Esophagus muscularis mucosa (tissue), 4 donors: ENCODE data around the gene GORASP2. TPM values are rescaled to one million over a fixed set of nuclear protein-coding genes. Genes with fewer than 3 reads are reported as not detected.

Source experiments
- DNase-seq: peaks from one replicate; pipeline ENCODE4 v3.0.0-alpha.2; 2017; ENCODE audit errors: extremely low spot score
- H3K27ac ChIP-seq, 4 donors: fragments of 200-600 bp; sonication (generic); replicated peaks in 1 of 4; 1 replicate in 3 of 4; 2 replicates in 1 of 4; pipeline ENCODE4 v1.5.1; 2016 to 2019; ENCODE audit warnings: mild to moderate bottlenecking in 1 of 4
- H3K27me3 ChIP-seq, 4 donors: fragments of 200-600 bp; sonication (generic); one replicate each; pipeline versions ENCODE4 v1.5.1 to v1.6.0; 2016 to 2019
- H3K36me3 ChIP-seq, 4 donors: fragments of 200-600 bp; sonication (generic); one replicate each; pipeline ENCODE4 v1.5.1; 2016 to 2019
- H3K4me1 ChIP-seq, 4 donors: fragments of 200-600 bp; sonication (generic); one replicate each; pipeline ENCODE4 v1.5.1; 2016 to 2019
- H3K4me3 ChIP-seq, 4 donors: fragments of 200-600 bp; sonication (generic); 1 replicate in 2 of 4; 2 replicates in 2 of 4; pipeline ENCODE4 v1.5.1; 2016 to 2019; ENCODE audit warnings: mild to moderate bottlenecking in 4 of 4, moderate library complexity in 1 of 4
- H3K9me3 ChIP-seq, 4 donors: fragments of 200-600 bp; sonication (generic); 1 replicate in 3 of 4; 2 replicates in 1 of 4; pipeline ENCODE4 v1.5.1; 2016 to 2019
- CTCF ChIP-seq, 3 experiments: fragments of 200-600 bp in 2 of 3; fragments of 450-650 bp in 1 of 3; sonication (generic) in 2 of 3; IDR thresholded peaks; one replicate each; pipeline ENCODE4 v1.5.1; 2017 to 2019; ENCODE audit warnings: antibody characterized with exemption in 3 of 3, mild to moderate bottlenecking in 2 of 3, moderate library complexity in 1 of 3
- EP300 ChIP-seq: sonication (generic); formaldehyde crosslinking; IDR thresholded peaks from one replicate; pipeline ENCODE4 v1.6.1; 2017; ENCODE audit warnings: antibody characterized with exemption
- POLR2A ChIP-seq: fragments of 450-650 bp; IDR thresholded peaks from one replicate; pipeline ENCODE4 v1.6.1; 2017; ENCODE audit warnings: antibody characterized with exemption, moderate library complexity, mild to moderate bottlenecking, low read depth
- POLR2AphosphoS5 ChIP-seq, 2 donors: sonication (generic); formaldehyde crosslinking; IDR thresholded peaks; one replicate each; pipeline ENCODE4 v1.6.1; 2017; ENCODE audit warnings: antibody characterized with exemption in 2 of 2
- whole genome bisulfite sequencing: methylation state at CpG from one replicate; pipeline ENCODE4 v1.1.5; 2018; 5-methylcytosine and 5-hydroxymethylcytosine counted together
- intact Hi-C: fragments of 100-400 bp; cut with DNase I; formaldehyde crosslinking; loops from one replicate; pipeline ENCODE4 v1.15.1; 2023
- total RNA-seq, 4 donors: library from RNA; depleted of rRNA; stranded (reverse); fragments of >200 nt; gene quantifications; one replicate each; pipeline versions ENCODE4 v1.1.0 to v1.2.1, GENCODE V29; 2016

The GORASP2 gene
- total RNA-seq, 4 donors from 2014 or later: 32.6 to 54.0 (median 42.1) TPM

- peaks cover 11 to 36% (median 21%) of the 10 kb centered on the region in 4 donors for H3K4me1 ChIP-seq
- no peak overlapping the region for H3K27ac ChIP-seq
- H3K36me3 ChIP-seq: peaks cover 0 to under 1% (median 0%) of the 10 kb centered on the region in 4 donors
- WGBS: 96% methylated on average over 4 of the region's 4 CpGs
- no peak overlapping the region for H3K4me3 ChIP-seq
- TF ChIP-seq CTCF (IDR thresholded peaks at IDR 0.05) (no peak), POLR2AphosphoS5 (IDR thresholded peaks at IDR 0.05) (no peak), POLR2A (no peak), EP300 (no peak)
- intact Hi-C loops: no loop called here
- no peaks in the 10 kb centered on the region for H3K27me3 ChIP-seq
- no peak for DNase-seq
- H3K9me3 ChIP-seq: no peaks in the 10 kb centered on the region
Observed at GRCh38 chr2:170942615-170943014, 13.6 kb downstream of the GORASP2 start.

DNA sequence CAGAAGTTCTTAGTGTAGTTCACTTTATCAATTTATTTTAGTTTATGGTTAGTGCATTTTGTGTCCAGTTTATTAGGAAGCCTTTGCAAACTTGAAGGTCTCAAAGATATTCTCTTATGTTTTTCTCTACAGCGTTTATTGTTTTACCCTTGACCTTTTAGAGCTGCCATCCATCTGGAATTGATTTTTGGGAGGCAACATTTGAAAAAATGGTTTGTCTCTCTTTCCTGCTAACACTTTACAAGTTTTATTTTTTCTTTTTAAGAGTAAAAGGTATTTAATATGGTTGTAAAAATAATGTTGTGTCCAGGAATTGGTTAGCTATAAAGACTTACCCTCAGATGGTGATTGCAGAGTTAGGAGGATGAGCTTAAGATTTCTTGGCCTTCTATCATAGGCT is 14.0 kb downstream of the GORASP2 start:
- no peaks in the 10 kb centered on the region for H3K27me3 ChIP-seq
- H3K4me1 ChIP-seq: peaks cover 8 to 36% (median 19%) of the 10 kb centered on the region in 4 donors
- H3K4me3 ChIP-seq: no peak overlapping the region
- no peaks in the 10 kb centered on the region for H3K9me3 ChIP-seq
- no peak overlapping the region for H3K27ac ChIP-seq
- TF ChIP-seq EP300 (no peak), CTCF (IDR thresholded peaks at IDR 0.05) (no peak), POLR2AphosphoS5 (IDR thresholded peaks at IDR 0.05) (no peak)
- no peak for DNase-seq
- WGBS: 58% methylated on average over 1 of the region's 1 CpG
- intact Hi-C loops: no loop called here
- H3K36me3 ChIP-seq: no peaks in the 10 kb centered on the region

GRCh38 chr2:170943596-170943995 is 14.5 kb downstream of the GORASP2 start:
- no peak for TF ChIP-seq POLR2AphosphoS5 (IDR thresholded peaks at IDR 0.05)
- no peak for TF ChIP-seq CTCF (IDR thresholded peaks at IDR 0.05)
- WGBS: 95% methylated on average over 5 of the region's 6 CpGs

DNA sequence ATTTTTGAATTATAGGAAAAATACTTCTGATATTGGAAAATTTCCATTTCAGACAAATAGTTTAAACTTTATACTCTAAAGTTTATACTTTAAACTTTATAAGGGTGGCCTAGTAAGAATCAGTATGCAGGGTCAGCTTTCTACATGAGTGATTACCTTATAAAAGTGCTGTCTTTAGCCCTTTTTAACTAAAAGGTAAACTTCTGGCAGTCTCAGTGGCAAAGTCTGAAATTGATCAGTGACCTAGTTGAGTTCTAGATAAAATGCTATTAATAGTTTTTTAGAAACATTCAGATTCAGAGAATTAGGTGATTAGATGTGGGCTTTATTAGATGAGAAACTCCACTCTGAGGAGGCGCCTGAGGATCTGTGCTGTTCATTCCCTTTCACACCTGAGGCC is 15.5 kb downstream of the GORASP2 start:
- Histone ChIP-seq H3K9me3 (no peaks in the 10 kb centered on the region), H3K4me3 (no peak overlapping the region), H3K36me3 (peaks cover 0 to 3% (median 3%) of the 10 kb centered on the region in 4 donors), H3K27ac (no peak overlapping the region), H3K27me3 (no peaks in the 10 kb centered on the region), H3K4me1 (peaks cover 3 to 25% (median 12%) of the 10 kb centered on the region in 4 donors)
- intact Hi-C loops: no loop called here
- TF ChIP-seq CTCF (IDR thresholded peaks at IDR 0.05) (no peak), POLR2AphosphoS5 (IDR thresholded peaks at IDR 0.05) (no peak), EP300 (no peak), POLR2A (no peak)
- no peak for DNase-seq
- 92% methylated on average over 1 of the region's 1 CpG for WGBS

More at GRCh38 chr2:170943596-170943995, 14.5 kb downstream of the GORASP2 start:
- intact Hi-C loops: no loop called here
- Histone ChIP-seq H3K27me3 (no peaks in the 10 kb centered on the region), H3K4me3 (no peak overlapping the region), H3K36me3 (no peaks in the 10 kb centered on the region), H3K27ac (no peak overlapping the region), H3K9me3 (no peaks in the 10 kb centered on the region), H3K4me1 (peaks cover 8 to 34% (median 17%) of the 10 kb centered on the region in 4 donors)
- DNase-seq: no peak

DNA sequence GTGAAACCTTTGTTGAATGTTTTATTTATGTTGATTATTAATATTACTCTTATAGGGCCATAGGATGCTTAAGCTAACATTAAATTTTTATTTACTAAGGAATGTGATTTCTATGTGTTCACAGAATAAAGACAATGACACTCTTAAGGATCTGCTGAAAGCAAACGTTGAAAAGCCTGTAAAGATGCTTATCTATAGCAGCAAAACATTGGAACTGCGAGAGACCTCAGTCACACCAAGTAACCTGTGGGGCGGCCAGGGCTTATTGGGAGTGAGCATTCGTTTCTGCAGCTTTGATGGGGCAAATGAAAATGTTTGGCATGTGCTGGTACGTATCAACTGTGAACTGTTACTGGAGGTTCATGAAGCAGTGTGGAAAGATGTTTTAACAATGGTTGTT is 20.4 kb downstream of the GORASP2 start:
- intact Hi-C loops: no loop called here
- no peak overlapping the region for H3K4me3 ChIP-seq
- peaks cover 26 to 52% (median 48%) of the 10 kb centered on the region in 4 donors for H3K36me3 ChIP-seq
- TF ChIP-seq CTCF (IDR thresholded peaks at IDR 0.05) (no peak), EP300 (no peak), POLR2AphosphoS5 (IDR thresholded peaks at IDR 0.05) (no peak), POLR2A (no peak)
- no peak overlapping the region for H3K27ac ChIP-seq
- H3K4me1 ChIP-seq: peaks cover 0 to 10% (median 3%) of the 10 kb centered on the region in 4 donors
- 82% methylated on average over 5 of the region's 5 CpGs for WGBS
- H3K9me3 ChIP-seq: no peaks in the 10 kb centered on the region
- H3K27me3 ChIP-seq: no peaks in the 10 kb centered on the region
- no peak for DNase-seq
